GM10266 (cell line): ENCODE results near the gene DHCR7.
A peak's percentile ranks its signal among the peaks of the same experiment; 100 is the strongest.

ENCODE experiments used
- DNase-seq: peaks from one replicate; pipeline ENCODE4 v3.0.0; 2012; ENCODE audit errors: extremely low spot score
- TF ChIP-seq, protein P1 (sequence below): IDR thresholded peaks from 2 replicates; pipeline ENCODE4 v1.5.1; 2012; ENCODE audit warnings: mild to moderate bottlenecking, low read depth; ENCODE audit not compliant: control insufficient read depth, insufficient read depth; ENCODE audit errors: missing control alignments

The DHCR7 gene

DNA sequence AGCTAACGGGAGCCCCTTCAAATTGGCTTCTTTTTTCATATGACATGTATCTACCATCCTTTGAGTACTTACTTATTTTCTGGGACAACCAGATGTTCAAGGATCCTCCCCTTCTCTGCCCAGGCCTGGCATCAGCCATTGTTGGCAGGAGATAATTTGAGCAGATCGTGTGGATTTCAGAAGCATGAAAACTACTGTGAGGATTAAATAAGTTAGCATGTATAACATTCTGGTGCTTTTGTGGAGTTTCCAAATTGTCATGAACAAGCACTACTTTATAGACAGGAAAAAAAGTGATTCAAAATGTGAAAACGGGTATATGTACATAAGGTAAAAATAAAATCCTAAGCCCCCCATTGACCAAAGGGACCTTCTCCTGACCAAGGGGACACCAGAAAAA lies 2.7 kb upstream of the DHCR7 start:
- TF ChIP-seq, protein P1, sequence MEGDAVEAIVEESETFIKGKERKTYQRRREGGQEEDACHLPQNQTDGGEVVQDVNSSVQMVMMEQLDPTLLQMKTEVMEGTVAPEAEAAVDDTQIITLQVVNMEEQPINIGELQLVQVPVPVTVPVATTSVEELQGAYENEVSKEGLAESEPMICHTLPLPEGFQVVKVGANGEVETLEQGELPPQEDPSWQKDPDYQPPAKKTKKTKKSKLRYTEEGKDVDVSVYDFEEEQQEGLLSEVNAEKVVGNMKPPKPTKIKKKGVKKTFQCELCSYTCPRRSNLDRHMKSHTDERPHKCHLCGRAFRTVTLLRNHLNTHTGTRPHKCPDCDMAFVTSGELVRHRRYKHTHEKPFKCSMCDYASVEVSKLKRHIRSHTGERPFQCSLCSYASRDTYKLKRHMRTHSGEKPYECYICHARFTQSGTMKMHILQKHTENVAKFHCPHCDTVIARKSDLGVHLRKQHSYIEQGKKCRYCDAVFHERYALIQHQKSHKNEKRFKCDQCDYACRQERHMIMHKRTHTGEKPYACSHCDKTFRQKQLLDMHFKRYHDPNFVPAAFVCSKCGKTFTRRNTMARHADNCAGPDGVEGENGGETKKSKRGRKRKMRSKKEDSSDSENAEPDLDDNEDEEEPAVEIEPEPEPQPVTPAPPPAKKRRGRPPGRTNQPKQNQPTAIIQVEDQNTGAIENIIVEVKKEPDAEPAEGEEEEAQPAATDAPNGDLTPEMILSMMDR = no peak
- no peak for DNase-seq

DNA sequence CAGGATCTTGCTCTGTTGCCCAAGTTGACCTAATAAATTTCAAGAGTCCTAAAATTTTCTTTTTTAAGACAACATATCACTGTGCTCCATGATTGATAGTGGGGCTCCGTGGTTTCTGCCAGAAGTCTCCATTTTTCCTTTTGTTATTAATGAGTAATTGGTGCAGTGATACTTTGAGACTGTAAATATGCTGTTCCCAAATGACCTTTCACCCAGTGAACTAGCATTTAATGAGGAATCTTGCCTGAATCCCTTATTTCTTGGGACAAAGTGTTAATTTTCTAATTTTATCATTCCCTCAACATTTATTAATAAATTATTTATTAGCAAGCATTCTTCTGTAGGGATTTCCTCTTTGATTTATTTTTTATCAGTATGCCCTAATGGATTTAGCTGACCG lies 2.3 kb upstream of the DHCR7 start:
- TF ChIP-seq, protein P1 = no peak
- no peak for DNase-seq

DNA sequence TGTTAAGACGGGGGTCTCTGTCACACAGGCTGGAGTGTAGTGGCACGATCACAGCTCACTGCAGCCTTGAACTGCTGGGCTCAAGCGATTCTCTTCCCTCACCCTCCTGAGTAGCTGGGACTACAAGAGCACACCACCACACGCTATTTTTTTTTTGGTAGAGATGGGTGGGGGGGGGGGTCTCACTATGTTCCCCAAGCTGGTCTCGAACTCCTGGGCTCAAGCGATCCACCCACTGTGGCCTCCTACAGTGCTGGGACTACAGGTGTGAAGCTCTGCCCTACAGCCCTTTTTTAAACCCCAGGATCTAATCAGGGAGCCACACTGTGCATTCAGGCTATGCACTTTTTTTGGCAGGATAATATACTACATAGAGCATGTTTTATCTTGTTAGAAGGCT lies 1.4 kb upstream of the DHCR7 start:
- TF ChIP-seq, protein P1 = no peak
- DNase-seq = no peak

DNA sequence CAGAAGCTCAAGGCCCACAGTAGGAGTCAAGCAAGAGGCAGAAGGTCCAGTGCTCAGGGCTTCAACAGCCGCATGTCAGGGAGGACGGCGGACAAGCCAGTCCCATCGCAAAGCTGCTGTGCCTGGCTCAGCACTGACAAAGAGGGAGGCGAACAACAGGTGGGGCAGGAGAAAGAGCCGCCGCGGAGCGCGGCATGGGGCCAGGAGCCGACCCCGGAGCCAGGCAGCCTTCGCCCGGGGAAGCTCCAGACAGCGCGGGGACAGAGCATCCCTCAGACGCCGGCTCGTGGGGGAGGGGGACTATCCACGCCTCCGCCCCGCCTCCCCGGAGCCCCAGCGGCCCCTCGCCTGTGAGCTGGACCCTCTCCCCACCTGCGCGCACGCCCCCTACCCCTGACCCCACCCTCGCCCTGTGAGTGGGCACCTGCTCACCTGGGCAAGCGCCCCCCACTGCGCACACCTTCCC lies 369 bp downstream of the DHCR7 start:
- TF ChIP-seq, protein P1 = no peak
- peak; percentile 62 for DNase-seq

DNA sequence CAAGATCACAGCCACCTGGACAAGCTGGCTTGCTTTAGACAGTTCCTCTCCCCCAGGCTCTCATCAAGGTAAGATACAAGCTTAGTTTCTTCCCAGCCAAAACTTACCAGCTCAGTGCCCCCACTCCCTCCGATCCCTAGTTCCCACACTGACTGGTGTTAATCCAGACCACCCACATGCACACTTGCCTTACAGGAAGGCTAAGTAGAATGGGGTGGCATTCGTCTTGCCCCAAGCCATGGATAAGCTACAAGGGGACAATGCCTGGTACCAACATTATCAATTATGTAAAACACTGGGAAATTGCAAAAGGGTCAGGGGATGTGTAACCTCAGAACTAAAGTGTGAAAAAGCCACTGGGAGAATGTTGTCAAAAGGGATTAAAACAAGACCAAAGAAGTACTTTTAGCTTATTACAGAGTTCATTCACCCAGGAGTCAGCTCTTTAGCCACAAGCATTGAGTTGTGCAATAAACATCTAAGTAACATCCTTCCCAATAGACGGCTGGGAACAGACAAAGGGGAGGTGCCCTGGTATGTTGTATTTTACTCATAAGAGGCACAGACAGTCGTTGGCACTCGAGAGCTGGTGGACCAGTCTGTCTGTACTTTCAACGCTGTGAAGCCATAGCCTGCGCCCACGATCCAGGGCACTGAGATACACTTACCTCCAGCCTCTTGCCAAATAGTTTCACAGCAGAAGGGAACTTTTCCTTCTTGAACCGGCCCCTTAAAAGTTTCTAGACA lies 1.1 kb downstream of the DHCR7 start:
- DNase-seq = no peak
- TF ChIP-seq, protein P1 = no peak

DNA sequence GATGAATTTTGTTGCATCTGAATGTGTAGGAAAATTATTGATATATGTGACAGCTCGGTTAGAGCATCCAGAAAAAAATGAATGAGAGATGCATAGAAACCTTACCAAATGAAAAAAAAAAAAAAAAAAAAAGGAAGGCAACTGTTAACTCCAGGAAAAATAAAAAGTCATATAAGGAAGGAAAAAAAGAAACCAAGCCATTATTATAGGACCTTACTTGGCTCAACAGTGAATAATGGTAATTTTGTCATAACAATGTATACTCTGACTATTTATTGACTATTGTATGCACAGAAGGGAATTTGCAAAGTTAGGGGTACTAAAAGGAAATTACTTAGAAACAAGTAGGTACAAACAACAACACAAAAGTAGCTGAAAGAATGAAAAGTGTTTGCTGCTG lies 2.0 kb downstream of the DHCR7 start:
- DNase-seq = no peak
- TF ChIP-seq, protein P1 = no peak

DNA sequence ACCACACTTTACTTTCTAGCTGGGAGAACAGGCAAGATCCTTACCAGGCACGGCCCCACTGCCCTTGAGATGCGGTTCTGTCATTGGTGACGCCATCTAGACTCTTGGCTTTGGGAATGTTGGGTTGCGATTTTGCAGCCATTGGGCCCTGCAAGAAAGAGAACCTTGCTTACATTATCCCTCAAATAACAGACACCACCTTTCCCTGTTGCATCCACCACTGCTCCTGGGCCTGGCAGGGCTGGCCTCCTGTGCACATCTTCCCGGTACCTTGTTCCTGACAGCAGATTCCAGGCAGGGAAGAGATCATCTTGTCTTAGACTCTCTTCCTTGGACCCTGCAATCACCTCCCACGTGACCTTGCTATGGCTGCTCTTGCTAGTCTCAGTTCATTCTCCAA lies 3.4 kb downstream of the DHCR7 start:
- TF ChIP-seq, protein P1 = no peak
- DNase-seq = no peak
